CD4-positive, alpha-beta T cell treated with Interleukin-17A for 1 hour (primary cell): ENCODE measurements around the gene THSD4.

Experiments used
- DNase-seq: peaks from one replicate; pipeline ENCODE4 v3.0.0-alpha.2; 2020

Gene THSD4

GRCh38 chr15:71566226-71566625 lies 451.0 kb downstream of the THSD4 start:
- no peak for DNase-seq

- no peak for DNase-seq
These were observed 451.9 kb downstream of the THSD4 start for GRCh38 chr15:71567173-71567572.

GRCh38 chr15:71568227-71568626 lies 453.0 kb downstream of the THSD4 start:
- no peak for DNase-seq

- no peak for DNase-seq
These were observed 455.5 kb downstream of the THSD4 start for GRCh38 chr15:71570736-71571135.

GRCh38 chr15:71571641-71572040 lies 456.4 kb downstream of the THSD4 start:
- no peak for DNase-seq

- no peak for DNase-seq
These were observed 457.3 kb downstream of the THSD4 start for GRCh38 chr15:71572452-71573053.

GRCh38 chr15:71573599-71573998 lies 458.3 kb downstream of the THSD4 start:
- DNase-seq = no peak

GRCh38 chr15:71575474-71576045 lies 460.3 kb downstream of the THSD4 start:
- DNase-seq = no peak

GRCh38 chr15:71577071-71577470 lies 461.8 kb downstream of the THSD4 start:
- DNase-seq = no peak

GRCh38 chr15:71581398-71581930 lies 466.2 kb downstream of the THSD4 start:
- no peak for DNase-seq

GRCh38 chr15:71585159-71585558 lies 469.9 kb downstream of the THSD4 start:
- DNase-seq = no peak

GRCh38 chr15:71586463-71586862 lies 471.2 kb downstream of the THSD4 start:
- no peak for DNase-seq

GRCh38 chr15:71588746-71589145 lies 473.5 kb downstream of the THSD4 start:
- no peak for DNase-seq

GRCh38 chr15:71591057-71591456 lies 475.8 kb downstream of the THSD4 start:
- DNase-seq = no peak

GRCh38 chr15:71592203-71592602 lies 476.9 kb downstream of the THSD4 start:
- no peak for DNase-seq

GRCh38 chr15:71595846-71596553 lies 480.7 kb downstream of the THSD4 start:
- no peak for DNase-seq

GRCh38 chr15:71596672-71597071 lies 481.4 kb downstream of the THSD4 start:
- DNase-seq = no peak

- no peak for DNase-seq
These were observed 481.9 kb downstream of the THSD4 start for GRCh38 chr15:71597126-71597525.

GRCh38 chr15:71597637-71598036 lies 482.4 kb downstream of the THSD4 start:
- DNase-seq = no peak

- no peak for DNase-seq
These were observed 483.5 kb downstream of the THSD4 start for GRCh38 chr15:71598741-71599140.

GRCh38 chr15:71599418-71600151 lies 484.3 kb downstream of the THSD4 start:
- DNase-seq = no peak

- no peak for DNase-seq
These were observed 485.0 kb downstream of the THSD4 start for GRCh38 chr15:71600237-71600636.

- DNase-seq = no peak
These were observed 486.0 kb downstream of the THSD4 start for GRCh38 chr15:71601038-71601834.
